ENCODE measurements around the gene KRTAP1-1.
"Not testable (repeated sequence)": the region's sequence is repeated elsewhere in the genome, so short reads cannot be mapped to it uniquely, and the experiment has no call there.

The KRTAP1-1 gene

GRCh38 chr17:41009936-41010335, 31.3 kb downstream of the KRTAP1-1 start:
- DNase-seq = no peak

GRCh38 chr17:41009301-41009760, 31.9 kb downstream of the KRTAP1-1 start:
- no peak for DNase-seq

- DNase-seq = no peak
Observed at GRCh38 chr17:41008811-41009210, 32.4 kb downstream of the KRTAP1-1 start, which contains the start of gene KRTAP3-1. Gene KRTAP3-1, minus strand, starts transcription at chr17:41009128. Its CDS starts 54 bp downstream, at chr17:41009074.

GRCh38 chr17:41004397-41004796, 36.9 kb downstream of the KRTAP1-1 start:
- DNase-seq = no peak

- DNase-seq = no peak
Observed at GRCh38 chr17:41003926-41004325, 37.3 kb downstream of the KRTAP1-1 start.

GRCh38 chr17:41002814-41003213, 38.4 kb downstream of the KRTAP1-1 start:
- no peak for DNase-seq

- no peak for DNase-seq
Observed at GRCh38 chr17:41001795-41002194, 39.5 kb downstream of the KRTAP1-1 start.

- not testable (repeated sequence) for DNase-seq
Observed at GRCh38 chr17:40999563-40999962, 41.7 kb downstream of the KRTAP1-1 start, which contains the start of gene KRTAP3-2. Gene KRTAP3-2, minus strand, starts transcription at chr17:40999906. Its CDS starts 53 bp downstream, at chr17:40999853.

- no peak for DNase-seq
Observed at GRCh38 chr17:40997361-40997760, 43.9 kb downstream of the KRTAP1-1 start.

GRCh38 chr17:40996829-40997228, 44.4 kb downstream of the KRTAP1-1 start:
- DNase-seq = no peak

GRCh38 chr17:40995116-40995515, 46.1 kb downstream of the KRTAP1-1 start:
- no peak for DNase-seq

- no peak for DNase-seq
Observed at GRCh38 chr17:40993839-40994238, 47.4 kb downstream of the KRTAP1-1 start, which contains the start of gene KRTAP3-3. Gene KRTAP3-3, minus strand, starts transcription at chr17:40994164. Its CDS starts 67 bp downstream, at chr17:40994097.

- DNase-seq = no peak
Observed at GRCh38 chr17:40993084-40993483, 48.2 kb downstream of the KRTAP1-1 start.

GRCh38 chr17:40992666-40993065, 48.6 kb downstream of the KRTAP1-1 start:
- DNase-seq = no peak

Data from CD4-positive, alpha-beta T cell treated with Interleukin-6 for 4 hours (primary cell).